Duodenal mucosa (tissue), 2 donors: ENCODE measurements around the gene MT1G.
A peak's percentile ranks its signal among the peaks of the same experiment; 100 is the strongest.
"Not testable (repeated sequence)": the region's sequence is repeated elsewhere in the genome, so short reads cannot be mapped to it uniquely, and the experiment has no call there.

Source experiments
- H3K27ac ChIP-seq: one replicate; pipeline ENCODE4 v1.7.0; 2013; ENCODE audit warnings: low read depth, low read length
- H3K27me3 ChIP-seq, 2 donors: one replicate each; pipeline ENCODE4 v1.7.0; 2013; ENCODE audit warnings: low read length in 2 of 2, control low read depth in 1 of 2; ENCODE audit not compliant: insufficient read depth in 2 of 2, control insufficient read depth in 1 of 2
- H3K36me3 ChIP-seq, 2 donors: one replicate each; pipeline ENCODE4 v1.7.0; 2013; ENCODE audit warnings: low read length in 2 of 2, control low read depth in 1 of 2; ENCODE audit not compliant: insufficient read depth in 2 of 2, control insufficient read depth in 1 of 2
- H3K4me1 ChIP-seq, 2 donors: one replicate each; pipeline ENCODE4 v1.7.0; 2013; ENCODE audit warnings: low read length in 2 of 2, control low read depth in 1 of 2; ENCODE audit not compliant: insufficient read depth in 2 of 2, control insufficient read depth in 1 of 2
- H3K4me3 ChIP-seq, 2 donors: one replicate each; pipeline ENCODE4 v1.7.0; 2013; ENCODE audit warnings: low read length in 2 of 2, low read depth in 1 of 2
- H3K9ac ChIP-seq, 2 donors: one replicate each; pipeline ENCODE4 v1.7.0; 2013; ENCODE audit warnings: low read length in 2 of 2, low read depth in 1 of 2
- H3K9me3 ChIP-seq, 2 donors: one replicate each; pipeline ENCODE4 v1.7.0; 2013; ENCODE audit warnings: low read length in 2 of 2, control low read depth in 1 of 2; ENCODE audit not compliant: control insufficient read depth in 1 of 2

MT1G gene

GRCh38 chr16:56667581-56668571 is at the start of gene MT1G:
MT1G (minus strand) TSS chr16:56668065; CDS start chr16:56667993, 72 bp downstream.
- no peaks in the 10 kb centered on the region for H3K9me3 ChIP-seq
- peak within 1 kb of the TSS; percentile 43 to 95 for H3K9ac ChIP-seq
- H3K4me3 ChIP-seq, result peak within 1 kb of the TSS; percentile 75 to 92
- peaks cover 0 to 11% of the 10 kb centered on the region in 2 donors for H3K36me3 ChIP-seq
- peak within 1 kb of the TSS; percentile 79 for H3K27ac ChIP-seq
- H3K4me1 ChIP-seq, result peaks cover 13 to 23% of the 10 kb centered on the region in 2 donors
- H3K27me3 ChIP-seq, result peaks cover 0 to 19% of the 10 kb centered on the region in 2 donors

- H3K9me3 ChIP-seq, result not testable (repeated sequence)
These were observed 49.7 kb upstream of the MT1G start for GRCh38 chr16:56717532-56717931.

GRCh38 chr16:56716761-56717160 is 48.9 kb upstream of the MT1G start:
- no peaks in the 10 kb centered on the region for H3K9me3 ChIP-seq
- H3K4me3 ChIP-seq, result no peak overlapping the region
- H3K36me3 ChIP-seq, result no peaks in the 10 kb centered on the region
- no peak overlapping the region for H3K9ac ChIP-seq
- no peak overlapping the region for H3K27ac ChIP-seq
- no peaks in the 10 kb centered on the region for H3K4me1 ChIP-seq
- H3K27me3 ChIP-seq, result no peaks in the 10 kb centered on the region

More at GRCh38 chr16:56717532-56717931, 49.7 kb upstream of the MT1G start:
- H3K9ac ChIP-seq, H3K4me3 ChIP-seq, H3K27ac ChIP-seq, H3K27me3 ChIP-seq, H3K36me3 ChIP-seq, H3K4me1 ChIP-seq: not testable (repeated sequence)

- H3K9ac ChIP-seq, result no peak overlapping the region
- no peaks in the 10 kb centered on the region for H3K36me3 ChIP-seq
- no peaks in the 10 kb centered on the region for H3K4me1 ChIP-seq
- H3K27ac ChIP-seq, result no peak overlapping the region
- no peaks in the 10 kb centered on the region for H3K27me3 ChIP-seq
- H3K4me3 ChIP-seq, result no peak overlapping the region
- no peaks in the 10 kb centered on the region for H3K9me3 ChIP-seq
These were observed 47.3 kb upstream of the MT1G start for GRCh38 chr16:56715126-56715525.

GRCh38 chr16:56713794-56714193 is 45.9 kb upstream of the MT1G start:
- Histone ChIP-seq H3K27ac (no peak overlapping the region), H3K4me3 (no peak overlapping the region), H3K4me1 (peaks cover 0 to 4% of the 10 kb centered on the region in 2 donors), H3K9me3 (no peaks in the 10 kb centered on the region), H3K9ac (no peak overlapping the region), H3K27me3 (no peaks in the 10 kb centered on the region), H3K36me3 (no peaks in the 10 kb centered on the region)

GRCh38 chr16:56711862-56712261 is 44.0 kb upstream of the MT1G start:
- H3K9ac ChIP-seq, result no peak overlapping the region
- peaks cover 0 to 4% of the 10 kb centered on the region in 2 donors for H3K4me1 ChIP-seq
- no peaks in the 10 kb centered on the region for H3K36me3 ChIP-seq
- H3K9me3 ChIP-seq, result no peaks in the 10 kb centered on the region
- H3K4me3 ChIP-seq, result no peak overlapping the region
- H3K27ac ChIP-seq, result no peak overlapping the region
- no peaks in the 10 kb centered on the region for H3K27me3 ChIP-seq

- Histone ChIP-seq H3K9me3 (no peaks in the 10 kb centered on the region), H3K9ac (no peak overlapping the region), H3K27me3 (no peaks in the 10 kb centered on the region), H3K4me3 (no peak overlapping the region), H3K4me1 (peaks cover 0 to 4% of the 10 kb centered on the region in 2 donors), H3K27ac (no peak overlapping the region), H3K36me3 (no peaks in the 10 kb centered on the region)
These were observed 42.4 kb upstream of the MT1G start for GRCh38 chr16:56710181-56710737.

GRCh38 chr16:56709443-56710040 is 41.7 kb upstream of the MT1G start:
- Histone ChIP-seq H3K36me3 (no peaks in the 10 kb centered on the region), H3K4me1 (peaks cover 0 to 4% of the 10 kb centered on the region in 2 donors), H3K9me3 (no peaks in the 10 kb centered on the region), H3K9ac (no peak overlapping the region), H3K4me3 (peak overlapping the region in 1 of 2 donors; percentile 17), H3K27ac (no peak overlapping the region), H3K27me3 (no peaks in the 10 kb centered on the region)

- Histone ChIP-seq H3K27me3 (no peaks in the 10 kb centered on the region), H3K27ac (no peak overlapping the region), H3K9me3 (no peaks in the 10 kb centered on the region), H3K36me3 (no peaks in the 10 kb centered on the region), H3K9ac (no peak overlapping the region), H3K4me3 (peak overlapping the region in 1 of 2 donors; percentile 17), H3K4me1 (peaks cover 0 to 4% of the 10 kb centered on the region in 2 donors)
These were observed 40.9 kb upstream of the MT1G start for GRCh38 chr16:56708525-56709442.
